ENCODE results near the gene LRRC42.

LRRC42 gene

GRCh38 chr1:54007613-54008012 is 61.5 kb downstream of the LRRC42 start:
- DNase-seq, result no peak

GRCh38 chr1:54008876-54009275 is 62.7 kb downstream of the LRRC42 start:
- no peak for DNase-seq

- DNase-seq, result no peak
Observed at GRCh38 chr1:54009406-54009805, 63.3 kb downstream of the LRRC42 start.

GRCh38 chr1:54010415-54011117 is 64.4 kb downstream of the LRRC42 start:
- DNase-seq, result no peak

GRCh38 chr1:54011316-54012007 is 65.3 kb downstream of the LRRC42 start:
- no peak for DNase-seq

DNA sequence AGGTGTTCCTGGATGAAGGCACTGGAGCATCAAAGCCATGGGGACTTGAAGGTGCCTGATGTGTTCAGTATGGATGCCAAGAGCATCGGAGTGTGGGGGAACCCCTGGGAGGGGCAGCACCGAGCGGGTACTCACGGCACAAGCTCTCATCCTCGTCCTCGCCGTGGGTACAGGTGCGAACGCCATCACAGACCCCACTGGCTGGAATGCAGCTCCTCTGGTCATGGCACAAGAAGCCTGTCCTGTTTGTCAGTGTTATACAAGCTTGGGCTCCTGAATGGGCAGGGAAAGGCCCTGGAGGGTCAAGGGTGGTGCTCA is 65.8 kb downstream of the LRRC42 start:
- DNase-seq, result no peak

DNA sequence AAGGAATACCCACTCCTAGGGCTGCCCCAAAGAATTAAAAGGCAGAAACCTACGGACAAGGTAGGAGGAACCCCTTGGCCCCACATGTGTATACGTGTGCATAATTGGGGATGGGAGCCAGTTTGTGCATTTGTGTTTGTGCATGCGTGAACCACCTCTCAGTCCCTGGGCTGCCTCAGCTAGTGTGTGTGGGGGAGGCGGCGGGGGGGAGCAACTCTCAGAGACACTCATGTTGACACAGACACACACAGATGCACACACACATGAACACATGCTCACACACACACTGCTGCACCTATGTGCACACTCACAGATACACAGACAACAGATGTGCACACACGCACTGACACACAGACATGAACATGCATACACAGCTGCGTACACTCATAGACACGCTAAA is 66.7 kb downstream of the LRRC42 start:
- no peak for DNase-seq

GRCh38 chr1:54013393-54014008 is 67.4 kb downstream of the LRRC42 start:
- no peak for DNase-seq

GRCh38 chr1:54014009-54014629 is 68.0 kb downstream of the LRRC42 start:
- no peak for DNase-seq

GRCh38 chr1:54016343-54017282 is 70.5 kb downstream of the LRRC42 start:
- no peak for DNase-seq
